ENCODE measurements around the gene IL17RE. TPM values are rescaled to one million over a fixed set of nuclear protein-coding genes. Genes with fewer than 3 reads are reported as not detected.
A peak's percentile ranks its signal among the peaks of the same experiment; 100 is the strongest.

Gene IL17RE
- polyA plus RNA-seq, 1 experiment: 2.0 TPM

DNA sequence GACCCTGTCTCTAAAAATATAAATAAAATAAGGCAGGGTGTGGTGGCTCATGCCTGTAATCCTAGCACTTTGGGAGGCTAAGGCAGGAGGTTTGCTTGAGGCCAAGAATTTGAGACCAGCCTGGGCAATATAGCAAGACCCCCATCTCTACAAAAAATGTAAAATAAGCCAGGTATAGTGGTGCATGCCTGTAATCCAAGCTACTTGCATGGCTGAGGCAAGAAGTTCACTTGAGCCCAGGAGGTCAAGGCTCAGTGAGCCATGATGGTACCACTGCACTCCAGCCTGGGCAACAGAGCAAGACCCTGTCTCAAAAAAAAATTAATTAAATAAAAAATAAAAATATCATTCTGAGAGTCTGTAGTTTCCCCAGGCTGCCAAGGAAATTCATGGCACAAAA, 16.3 kb upstream of the IL17RE start:
- TF ChIP-seq, protein P1, sequence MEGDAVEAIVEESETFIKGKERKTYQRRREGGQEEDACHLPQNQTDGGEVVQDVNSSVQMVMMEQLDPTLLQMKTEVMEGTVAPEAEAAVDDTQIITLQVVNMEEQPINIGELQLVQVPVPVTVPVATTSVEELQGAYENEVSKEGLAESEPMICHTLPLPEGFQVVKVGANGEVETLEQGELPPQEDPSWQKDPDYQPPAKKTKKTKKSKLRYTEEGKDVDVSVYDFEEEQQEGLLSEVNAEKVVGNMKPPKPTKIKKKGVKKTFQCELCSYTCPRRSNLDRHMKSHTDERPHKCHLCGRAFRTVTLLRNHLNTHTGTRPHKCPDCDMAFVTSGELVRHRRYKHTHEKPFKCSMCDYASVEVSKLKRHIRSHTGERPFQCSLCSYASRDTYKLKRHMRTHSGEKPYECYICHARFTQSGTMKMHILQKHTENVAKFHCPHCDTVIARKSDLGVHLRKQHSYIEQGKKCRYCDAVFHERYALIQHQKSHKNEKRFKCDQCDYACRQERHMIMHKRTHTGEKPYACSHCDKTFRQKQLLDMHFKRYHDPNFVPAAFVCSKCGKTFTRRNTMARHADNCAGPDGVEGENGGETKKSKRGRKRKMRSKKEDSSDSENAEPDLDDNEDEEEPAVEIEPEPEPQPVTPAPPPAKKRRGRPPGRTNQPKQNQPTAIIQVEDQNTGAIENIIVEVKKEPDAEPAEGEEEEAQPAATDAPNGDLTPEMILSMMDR (IDR thresholded peaks at IDR 0.05; ENCODE audit: low read depth, low read length): no peak
- ChIA-PET POLR2A (interaction anchor here (0.6 kb wide), 1 partner anchor 60 kb away, joined by 3 read pairs; no protein-coding TSS in a partner anchor), CTCF (no interaction called here)
- DNase-seq (ENCODE audit: low read depth, low spot score): no peak
- H3K27ac ChIP-seq (ENCODE audit: low read depth, low read length): no peak overlapping the region
- H3K9me3 ChIP-seq (ENCODE audit: control insufficient read depth, insufficient read depth, low read length): no peaks in the 10 kb centered on the region; the same call in 1 of the 2 replicates
- H3K27me3 ChIP-seq (ENCODE audit: control insufficient read depth, insufficient read depth, low read length): no peaks in the 10 kb centered on the region
- no peak overlapping the region for H3K4me3 ChIP-seq (ENCODE audit: low read depth, low read length)

DNA sequence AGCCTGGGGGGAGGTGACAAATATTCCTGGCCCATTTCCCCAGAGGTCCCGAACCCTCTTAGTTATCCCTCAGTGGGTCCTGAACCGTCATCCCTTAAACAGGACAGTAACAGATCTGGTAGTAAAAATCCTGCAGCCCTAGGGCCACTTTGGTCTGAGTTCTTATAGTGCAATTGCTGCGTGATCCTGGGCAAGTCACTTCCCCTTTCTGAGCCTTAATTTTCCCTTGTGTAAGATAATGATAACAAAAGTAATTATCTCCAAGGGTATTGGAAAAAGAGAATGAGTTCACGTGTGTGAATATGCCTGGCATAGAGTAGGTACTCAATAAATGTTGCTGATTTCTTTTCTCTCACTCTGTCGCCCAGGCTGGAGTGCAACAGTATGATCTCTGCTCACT, 15.2 kb upstream of the IL17RE start:
- CTCF ChIA-PET: no interaction called here
- POLR2A ChIA-PET: no interaction called here
- Histone ChIP-seq H3K9me3 (ENCODE audit: control insufficient read depth, insufficient read depth, low read length) (peaks cover 2% of the 10 kb centered on the region; the same call in 1 of the 2 replicates), H3K27ac (ENCODE audit: low read depth, low read length) (no peak overlapping the region), H3K4me3 (ENCODE audit: low read depth, low read length) (no peak overlapping the region), H3K27me3 (ENCODE audit: control insufficient read depth, insufficient read depth, low read length) (no peaks in the 10 kb centered on the region)
- TF ChIP-seq, protein P1 (IDR thresholded peaks at IDR 0.05; ENCODE audit: low read depth, low read length): no peak
- DNase-seq (ENCODE audit: low read depth, low spot score): no peak

- TF ChIP-seq, protein P1 (IDR thresholded peaks at IDR 0.05; ENCODE audit: low read depth, low read length): no peak
- Histone ChIP-seq H3K27ac (ENCODE audit: low read depth, low read length) (no peak overlapping the region), H3K27me3 (ENCODE audit: control insufficient read depth, insufficient read depth, low read length) (no peaks in the 10 kb centered on the region), H3K4me3 (ENCODE audit: low read depth, low read length) (no peak overlapping the region), H3K9me3 (ENCODE audit: control insufficient read depth, insufficient read depth, low read length) (peaks cover 2% of the 10 kb centered on the region; the same call in 1 of the 2 replicates)
- ChIA-PET POLR2A (no interaction called here), CTCF (interaction anchor here (0.5 to 1.2 kb wide), 2 partner anchors 7 to 40 kb away, joined by 3 to 4 read pairs; no protein-coding TSS in a partner anchor)
- no peak for DNase-seq (ENCODE audit: low read depth, low spot score)
These were observed 14.1 kb upstream of the IL17RE start for GRCh38 chr3:9888540-9888939.

- H3K27me3 ChIP-seq (ENCODE audit: control insufficient read depth, insufficient read depth, low read length): no peaks in the 10 kb centered on the region
- DNase-seq (ENCODE audit: low read depth, low spot score): no peak
- H3K4me3 ChIP-seq (ENCODE audit: low read depth, low read length): no peak overlapping the region
- CTCF ChIA-PET: interaction anchor here (0.7 to 1.2 kb wide), 2 partner anchors 40 to 43 kb away, joined by 3 to 4 read pairs; no protein-coding TSS in a partner anchor
- TF ChIP-seq, protein P1 (IDR thresholded peaks at IDR 0.05; ENCODE audit: low read depth, low read length): no peak
- POLR2A ChIA-PET: no interaction called here
- H3K9me3 ChIP-seq (ENCODE audit: control insufficient read depth, insufficient read depth, low read length): peaks cover 2% of the 10 kb centered on the region; the same call in 1 of the 2 replicates
- no peak overlapping the region for H3K27ac ChIP-seq (ENCODE audit: low read depth, low read length)
These were observed 13.2 kb upstream of the IL17RE start for GRCh38 chr3:9889405-9889804.

DNA sequence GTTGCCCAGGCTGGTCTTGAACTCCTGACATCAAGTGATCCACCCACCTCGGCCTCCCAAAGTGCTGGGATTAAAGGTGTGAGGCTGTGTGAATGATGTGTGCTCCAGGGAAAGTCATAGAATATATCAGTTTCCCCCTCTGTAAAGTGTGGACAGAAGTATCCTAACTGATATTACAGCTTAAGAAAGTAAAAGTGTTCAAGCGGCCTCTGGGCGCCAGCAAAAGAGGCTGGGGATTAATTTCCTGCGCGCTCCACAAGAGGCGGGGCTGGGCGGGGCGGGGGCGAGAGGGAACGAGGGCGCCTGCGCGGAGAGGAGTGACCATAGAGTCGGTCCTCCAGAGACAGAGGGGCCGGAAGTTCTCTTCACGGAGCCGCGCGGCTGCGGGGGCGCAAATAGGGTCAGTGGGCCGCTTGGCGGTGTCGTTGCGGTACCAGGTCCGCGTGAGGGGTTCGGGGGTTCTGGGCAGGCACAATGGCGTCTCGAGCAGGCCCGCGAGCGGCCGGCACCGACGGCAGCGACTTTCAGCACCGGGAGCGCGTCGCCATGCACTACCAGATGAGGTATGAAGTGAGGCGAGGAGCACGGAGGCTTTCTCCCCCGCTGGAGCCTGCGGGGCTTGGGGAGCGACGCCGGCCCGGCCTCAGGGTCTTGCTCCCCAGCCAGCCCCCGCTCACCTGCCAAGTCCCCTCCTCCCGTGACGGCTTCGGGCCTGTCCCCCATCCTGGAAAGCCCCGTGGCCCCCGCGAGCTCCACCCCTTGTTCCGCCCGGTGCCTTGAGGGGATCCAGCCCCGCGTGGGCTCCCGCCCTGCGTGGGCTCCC, 12.2 kb upstream of the IL17RE start, which contains the start of gene JAGN1:
JAGN1 (plus strand) TSS at position 362 of the 823 bp plus-strand sequence; CDS start at position 475, 113 bp downstream.
- peak within 1 kb of the TSS; percentile 96 for H3K4me3 ChIP-seq (ENCODE audit: low read depth, low read length)
- ChIA-PET POLR2A (interaction anchor here (0.6 to 1.3 kb wide), 6 partner anchors 9 to 169 kb away, joined by 3 to 4 read pairs (median 3); no protein-coding TSS in a partner anchor), CTCF (no interaction called here)
- peak; percentile 62 for DNase-seq (ENCODE audit: low read depth, low spot score)
- peak within 1 kb of the TSS; percentile 83 for H3K27ac ChIP-seq (ENCODE audit: low read depth, low read length)
- H3K27me3 ChIP-seq (ENCODE audit: control insufficient read depth, insufficient read depth, low read length): no peaks in the 10 kb centered on the region
- peaks cover 2% of the 10 kb centered on the region; the same call in 1 of the 2 replicates for H3K9me3 ChIP-seq (ENCODE audit: control insufficient read depth, insufficient read depth, low read length)
- TF ChIP-seq, protein P1 (IDR thresholded peaks at IDR 0.05; ENCODE audit: low read depth, low read length): no peak
